Measurements from ENCODE around the gene CASP4.

GRCh38 chr11:104934594-104934993 is 33.8 kb downstream of the CASP4 start:
- no peak for TF ChIP-seq POLR2A (IDR thresholded peaks at IDR 0.05)
- no peak for TF ChIP-seq CTCF (IDR thresholded peaks at IDR 0.05)
- TF ChIP-seq POLR2AphosphoS5 (IDR thresholded peaks at IDR 0.05): no peak
